Measurements from ENCODE around the gene GRAP2.
"Not testable (repeated sequence)": the region's sequence is repeated elsewhere in the genome, so short reads cannot be mapped to it uniquely, and the experiment has no call there.

GRAP2 gene

DNA sequence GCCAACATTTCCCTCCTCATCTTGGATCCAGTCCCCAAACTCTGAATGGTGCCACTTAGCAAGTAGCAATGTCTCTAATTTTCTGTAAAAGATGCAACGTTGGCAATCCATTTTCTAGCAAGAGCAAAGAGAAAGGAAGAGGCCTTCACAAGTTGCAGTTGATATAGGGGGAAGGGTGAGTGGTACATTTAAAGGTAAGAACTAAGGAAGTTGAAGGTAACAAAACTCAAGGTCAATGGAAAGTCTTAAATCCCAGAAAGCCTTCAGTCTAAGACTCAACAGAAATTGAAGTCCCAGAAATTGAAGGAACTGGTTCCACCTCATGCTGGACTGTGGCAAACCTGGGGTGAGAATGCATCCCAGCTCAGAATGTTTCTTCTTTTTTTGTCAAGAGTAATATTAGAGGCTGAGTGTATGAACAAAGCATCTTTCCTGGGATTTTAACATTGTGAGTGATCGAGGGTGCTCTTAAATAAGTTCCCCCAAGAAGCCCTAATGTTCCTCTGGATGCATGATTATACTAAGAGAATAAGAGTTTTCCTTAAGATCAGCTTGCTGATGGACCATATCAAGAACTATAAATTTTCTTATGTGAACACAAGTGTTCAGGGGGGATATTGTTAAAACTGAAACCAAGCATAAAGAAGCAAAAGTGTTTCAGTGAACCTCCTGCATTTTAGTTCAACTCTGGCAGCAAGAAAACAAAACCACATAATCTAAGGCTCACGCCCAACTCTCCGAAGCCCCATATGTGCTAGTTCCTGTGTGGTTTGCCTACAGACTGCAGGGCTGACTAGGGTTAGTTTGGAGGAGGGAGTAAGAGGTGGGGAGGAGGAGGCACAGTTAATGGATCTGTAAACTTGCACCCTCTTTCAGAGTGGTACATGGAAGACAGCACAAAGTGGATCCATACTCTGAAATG lies at the start of gene GRAP2:
GRAP2 (plus strand) TSS at position 779 of the 922 bp plus-strand sequence. CDS start 46,023 bp downstream, outside the sequence.
- no peak for DNase-seq (ENCODE audit: low read depth)

DNA sequence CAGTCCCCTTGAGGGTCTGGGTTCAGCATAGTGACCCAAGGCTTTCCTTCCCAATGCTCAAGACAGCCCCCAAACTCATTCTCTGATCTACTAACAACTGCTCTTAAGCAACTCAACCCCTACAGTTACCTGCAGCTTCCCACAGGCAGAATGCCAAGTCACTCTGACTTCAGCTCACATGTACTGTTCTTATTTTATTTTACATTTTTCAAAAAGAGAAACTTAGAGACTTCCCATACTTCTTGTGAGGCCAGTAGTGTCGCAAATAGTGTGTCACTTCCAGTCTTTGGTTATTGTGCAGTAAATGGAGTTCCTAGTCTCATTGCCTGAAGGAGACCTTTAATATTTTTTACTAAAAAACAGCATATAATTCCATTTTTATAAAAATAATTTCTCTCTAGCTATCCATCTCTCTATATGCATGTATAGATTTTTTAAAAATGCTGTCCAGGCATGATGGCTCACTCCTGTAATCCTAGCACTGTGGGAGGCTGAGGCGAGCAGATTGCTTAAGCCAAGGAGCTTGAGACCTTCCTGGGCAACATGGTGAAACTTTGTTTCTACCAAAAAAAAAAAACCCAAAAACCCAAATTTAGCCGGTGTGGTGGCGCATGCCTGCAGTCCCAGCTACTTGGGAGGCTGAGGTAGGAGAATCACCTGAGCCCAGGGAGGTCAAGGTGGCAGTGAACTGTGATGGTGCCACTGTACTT lies 49.1 kb upstream of the GRAP2 start:
- no peak for DNase-seq (ENCODE audit: low read depth)

DNA sequence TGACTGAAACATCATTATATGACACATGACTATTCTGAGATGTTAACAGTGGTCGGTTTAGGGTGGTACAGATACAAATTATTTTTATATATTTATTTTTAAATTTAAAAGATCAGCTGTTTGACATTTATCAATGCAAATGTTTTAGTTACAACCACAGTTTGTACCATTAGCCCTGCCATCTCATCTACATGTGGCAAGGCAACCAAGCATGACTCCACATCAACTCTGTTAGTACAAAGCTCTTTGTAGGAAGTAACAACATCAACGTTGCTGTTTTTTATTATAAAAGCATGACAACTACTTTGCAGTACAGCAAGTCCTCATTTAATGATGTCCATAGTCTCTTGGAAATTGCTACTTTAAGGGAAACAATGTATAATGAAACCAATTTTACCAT lies 48.1 kb upstream of the GRAP2 start:
- DNase-seq (ENCODE audit: low read depth), result no peak

DNA sequence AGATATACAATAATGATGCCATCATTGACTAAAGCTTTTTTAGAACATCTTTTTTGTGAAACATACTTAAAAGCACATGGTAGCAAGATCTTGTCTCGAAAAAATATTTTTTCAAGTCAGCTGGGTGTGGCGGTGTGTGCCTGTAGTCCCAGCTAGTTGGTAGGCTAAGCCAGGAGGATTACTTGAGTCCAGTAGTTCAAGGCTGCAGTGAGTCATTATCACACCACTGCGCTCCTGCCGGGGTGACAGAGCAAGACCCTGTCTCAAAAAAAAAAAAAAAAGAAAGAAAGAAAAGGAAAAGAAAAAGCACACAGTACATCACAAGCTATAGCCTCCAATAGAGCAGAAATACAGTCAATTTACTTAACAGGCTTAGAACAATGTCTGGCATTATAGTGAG lies 44.3 kb upstream of the GRAP2 start:
- no peak for DNase-seq (ENCODE audit: low read depth)

DNA sequence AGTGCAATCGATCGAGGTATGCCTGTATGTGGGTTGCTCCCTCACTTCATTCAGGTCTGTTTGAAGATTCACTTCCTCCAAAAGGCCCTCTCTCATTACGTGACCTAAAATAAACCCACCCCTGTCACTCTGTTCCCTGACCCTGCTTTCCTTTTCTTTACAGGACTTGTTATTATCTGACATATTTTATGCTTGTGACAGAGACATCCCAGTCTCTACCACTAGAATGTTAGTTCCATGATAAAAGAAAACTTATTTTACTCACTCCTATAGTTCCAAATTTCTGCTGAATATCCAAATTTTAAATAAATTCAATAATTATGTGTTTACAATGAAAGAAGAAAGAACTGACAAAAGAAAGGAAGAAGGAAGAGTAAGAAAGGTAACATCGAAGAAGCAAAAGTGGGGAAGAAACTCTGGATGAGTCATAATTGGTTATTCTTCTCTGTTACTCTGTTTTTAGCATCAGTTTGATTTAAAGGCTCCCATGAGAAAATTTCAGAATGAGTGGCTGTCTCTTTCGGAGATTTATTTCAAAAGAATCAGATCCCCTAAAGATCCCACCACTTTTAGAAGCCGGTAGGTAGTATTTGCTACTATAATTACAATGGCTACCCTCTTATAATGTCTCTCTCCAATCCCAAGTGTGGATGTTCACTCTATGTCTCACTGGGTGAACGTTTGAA lies 40.8 kb upstream of the GRAP2 start:
- no peak for DNase-seq (ENCODE audit: low read depth)

DNA sequence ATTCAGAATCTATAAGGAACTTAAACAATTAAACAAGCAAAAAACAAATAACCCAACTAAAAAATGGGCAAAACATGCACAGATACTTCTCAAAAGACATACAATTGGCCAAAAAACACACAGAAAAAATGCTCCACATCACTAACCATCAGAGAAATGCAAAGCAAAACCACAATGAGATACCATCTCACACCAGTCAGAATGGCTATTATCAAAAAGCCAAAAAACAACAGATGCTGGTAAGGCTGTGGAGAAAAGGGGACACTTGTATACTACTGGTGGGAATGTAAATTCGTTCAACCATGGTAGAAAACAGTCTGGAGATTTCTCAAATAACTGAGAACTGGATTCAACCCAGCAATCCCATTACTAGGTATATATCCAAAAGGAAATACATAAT lies 32.1 kb upstream of the GRAP2 start:
- no peak for DNase-seq (ENCODE audit: low read depth)

DNA sequence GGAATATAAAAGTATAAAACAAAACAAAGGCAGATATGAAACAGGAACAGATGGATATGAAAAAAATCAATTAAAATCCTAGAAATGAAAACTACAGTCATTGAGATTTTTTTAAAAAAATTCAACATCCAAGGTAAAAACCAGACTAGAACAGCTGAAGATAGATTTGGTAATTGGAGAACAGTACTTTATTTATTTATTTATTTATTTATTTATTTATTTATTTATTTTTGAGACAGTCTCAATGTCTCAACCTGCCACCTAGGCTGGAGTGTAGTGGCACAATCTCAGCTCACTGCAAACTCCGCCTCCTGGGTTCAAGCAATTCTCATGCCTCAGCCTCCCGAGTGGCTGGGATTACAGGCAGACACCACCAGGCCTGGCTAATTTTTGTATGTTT lies 31.1 kb upstream of the GRAP2 start:
- not testable (repeated sequence) for DNase-seq (ENCODE audit: low read depth)

DNA sequence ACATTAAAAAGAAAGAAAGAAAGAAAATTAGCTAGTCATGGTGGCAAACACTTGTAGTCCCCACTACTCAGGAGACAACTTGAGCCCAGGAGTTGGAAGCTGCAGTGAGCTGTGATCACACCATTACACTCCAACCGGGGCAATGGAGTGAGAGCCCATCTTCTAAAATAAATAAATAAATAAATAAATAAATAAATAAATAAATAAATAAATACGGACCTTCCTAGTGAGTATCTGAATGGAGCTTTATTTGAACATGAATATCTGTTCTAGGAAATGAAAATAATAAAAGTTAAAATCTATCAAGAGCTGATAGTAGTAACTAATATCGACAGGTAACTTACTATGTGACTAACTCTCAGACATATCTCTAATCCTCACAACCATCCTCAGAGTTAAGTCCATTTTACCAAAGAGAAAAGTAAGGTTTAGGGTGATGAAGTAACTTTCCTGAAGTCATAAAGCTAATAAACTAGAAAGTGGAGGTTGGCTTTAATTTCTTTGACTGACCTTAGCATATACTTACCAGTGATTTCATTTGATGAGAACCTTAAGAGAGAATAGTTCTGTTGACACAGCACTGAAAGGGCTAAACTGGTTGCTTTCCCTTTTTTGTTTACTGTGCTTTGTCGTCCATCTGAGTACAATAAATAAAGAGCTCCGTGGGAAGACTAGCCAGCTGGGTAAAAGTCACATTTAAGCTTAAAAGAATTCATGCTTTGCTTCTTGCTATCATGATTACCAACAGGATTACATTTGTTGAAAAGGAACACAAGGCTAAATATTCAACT lies 29.7 kb upstream of the GRAP2 start:
- DNase-seq (ENCODE audit: low read depth), result no peak

DNA sequence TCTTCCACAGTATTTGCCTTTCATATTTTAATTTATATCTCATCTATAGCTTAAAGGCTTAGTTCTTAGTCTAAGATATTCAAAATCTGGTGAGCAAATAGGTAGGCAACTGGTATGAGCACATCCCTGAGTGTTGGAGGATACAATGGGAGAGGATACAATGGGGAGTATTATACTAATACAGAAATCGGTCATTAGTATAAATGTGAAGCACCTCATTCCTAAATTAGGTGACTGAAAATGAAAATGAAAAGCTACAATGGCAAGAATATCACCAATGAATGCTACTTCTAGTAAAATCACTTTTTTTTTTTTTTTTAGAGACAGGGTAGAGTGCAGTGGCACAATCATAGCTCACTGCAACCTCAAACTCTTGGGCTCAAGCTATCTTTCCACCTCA lies 28.3 kb upstream of the GRAP2 start:
- DNase-seq (ENCODE audit: low read depth), result no peak

DNA sequence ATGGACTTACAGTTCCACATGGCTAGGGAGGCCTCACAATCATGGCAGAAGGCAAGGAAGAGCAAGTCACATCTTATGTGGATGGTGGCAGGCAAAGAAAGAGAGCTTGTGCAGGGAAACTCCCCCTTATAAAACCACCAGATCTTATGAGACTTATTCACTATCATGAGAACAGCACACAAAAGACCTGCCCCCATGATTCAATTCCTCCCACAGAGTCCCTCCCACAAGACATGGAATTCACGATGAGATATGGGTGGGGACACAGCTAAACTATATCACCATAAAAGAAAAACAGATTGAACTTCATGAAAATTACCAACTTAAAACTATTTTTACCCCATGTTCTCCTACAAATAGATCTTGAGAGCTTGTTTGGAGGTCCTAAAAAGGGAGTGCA lies 26.9 kb upstream of the GRAP2 start:
- no peak for DNase-seq (ENCODE audit: low read depth)

DNA sequence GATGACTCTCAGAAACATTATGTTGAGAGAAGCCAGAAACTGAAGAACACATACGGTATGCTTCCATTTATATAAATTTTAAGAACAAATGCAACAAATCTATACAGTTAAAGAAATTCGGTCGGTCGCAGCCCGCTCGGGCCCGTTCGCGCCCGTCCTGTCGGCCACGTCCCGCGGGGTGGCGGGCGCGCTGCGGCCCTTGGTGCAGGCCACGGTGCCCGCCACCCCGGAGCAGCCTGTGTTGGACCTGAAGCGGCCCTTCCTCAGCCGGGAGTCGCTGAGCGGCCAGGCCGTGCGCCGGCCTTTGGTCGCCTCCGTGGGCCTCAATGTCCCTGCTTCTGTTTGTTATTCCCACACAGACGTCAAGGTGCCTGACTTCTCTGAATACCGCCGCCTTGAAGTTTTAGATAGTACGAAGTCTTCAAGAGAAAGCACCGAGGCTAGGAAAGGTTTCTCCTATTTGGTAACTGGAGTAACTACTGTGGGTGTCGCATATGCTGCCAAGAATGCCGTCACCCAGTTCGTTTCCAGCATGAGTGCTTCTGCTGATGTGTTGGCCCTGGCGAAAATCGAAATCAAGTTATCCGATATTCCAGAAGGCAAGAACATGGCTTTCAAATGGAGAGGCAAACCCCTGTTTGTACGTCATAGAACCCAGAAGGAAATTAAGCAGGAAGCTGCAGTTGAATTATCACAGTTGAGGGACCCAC lies 25.6 kb upstream of the GRAP2 start:
- DNase-seq (ENCODE audit: low read depth), result not testable (repeated sequence)

DNA sequence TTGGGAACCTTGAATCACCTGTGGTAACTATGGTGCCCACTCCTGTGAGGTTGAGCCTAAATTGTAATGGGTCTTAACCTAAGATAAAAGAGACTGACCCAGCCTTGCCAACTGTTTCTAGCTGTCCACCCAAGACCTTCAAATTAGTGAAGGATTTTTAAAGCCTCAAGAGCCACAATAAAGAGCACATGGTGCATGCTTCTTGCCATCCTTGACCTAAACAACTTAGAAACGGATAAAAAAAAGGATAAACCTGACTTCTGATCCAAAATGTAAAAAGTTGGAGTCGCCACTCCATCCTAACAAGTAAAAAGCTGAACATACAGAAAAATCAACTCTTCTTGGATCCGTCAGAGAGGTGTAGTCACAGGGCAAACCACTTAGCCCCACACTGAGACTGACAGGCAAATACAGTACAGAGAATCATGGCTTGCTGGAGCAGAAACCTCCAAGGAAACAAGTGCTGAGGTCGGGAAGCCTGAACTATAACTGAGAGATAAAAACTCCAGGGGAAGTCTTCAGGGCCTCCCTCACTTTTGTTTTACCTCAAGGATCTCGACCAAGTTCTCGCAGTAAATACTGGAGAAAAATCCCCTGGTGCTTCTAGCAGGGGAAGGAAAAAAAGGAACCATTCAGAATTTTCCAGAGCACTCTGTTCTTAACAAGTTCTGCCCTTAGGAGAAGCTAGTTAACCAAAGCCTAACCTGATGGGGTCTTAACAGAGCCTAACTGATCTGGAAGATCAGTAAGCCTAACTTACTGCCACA lies 23.6 kb upstream of the GRAP2 start:
- DNase-seq (ENCODE audit: low read depth), result no peak

DNA sequence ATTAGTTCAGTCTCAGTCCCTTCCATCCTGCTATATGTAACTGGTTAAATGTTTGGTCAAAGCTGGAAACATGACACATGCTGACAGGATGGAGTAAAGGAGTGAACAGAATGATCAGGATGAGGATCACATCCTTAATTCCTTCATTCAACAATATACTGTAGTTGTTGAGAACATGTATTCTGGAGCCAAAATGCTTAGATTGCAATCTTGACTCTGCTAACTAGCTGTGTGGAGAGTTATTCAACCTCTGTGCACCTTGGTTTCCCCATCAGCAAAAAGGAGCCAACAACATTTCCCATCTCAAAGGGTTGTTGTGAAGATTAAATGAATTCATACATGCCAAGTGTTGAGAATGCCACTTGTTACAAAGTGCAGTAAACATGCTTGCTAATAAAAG lies 20.2 kb upstream of the GRAP2 start:
- no peak for DNase-seq (ENCODE audit: low read depth)

DNA sequence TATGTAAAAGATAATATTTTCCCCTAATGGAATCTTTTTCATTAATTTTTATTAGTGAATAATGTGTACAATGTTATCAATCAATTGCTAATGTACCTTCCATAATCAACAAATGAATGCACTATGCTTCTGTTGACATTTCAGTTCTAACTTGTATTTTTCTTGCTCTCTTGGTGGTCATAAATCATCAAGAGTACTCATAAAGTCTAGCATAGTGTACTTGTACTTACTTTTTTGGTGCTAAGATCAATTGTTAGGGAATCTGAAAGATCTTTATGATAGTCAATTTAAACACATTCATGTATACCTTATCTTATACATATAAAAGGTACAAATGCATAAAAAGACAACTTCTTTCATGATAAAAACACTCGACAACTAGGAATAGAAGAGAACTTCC lies 17.8 kb upstream of the GRAP2 start:
- no peak for DNase-seq (ENCODE audit: low read depth)

DNA sequence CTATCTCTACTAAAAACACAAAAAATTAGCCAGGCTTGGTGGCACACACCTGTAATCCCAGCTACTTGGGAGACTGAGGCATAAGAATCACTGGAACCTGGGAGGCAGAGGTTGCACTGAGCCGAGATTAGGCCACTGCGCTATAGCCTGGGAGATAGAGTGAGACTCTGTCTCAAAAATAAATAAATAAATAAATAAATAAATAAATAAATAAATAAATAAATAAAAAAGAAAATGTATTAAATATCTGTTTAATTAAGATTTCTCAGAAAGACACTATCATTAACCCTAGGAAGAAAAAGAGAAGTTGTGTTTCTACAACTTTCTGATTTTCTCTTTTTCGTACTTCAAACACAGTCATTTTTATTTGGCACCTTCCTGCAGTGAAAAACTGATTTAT lies 11.0 kb upstream of the GRAP2 start:
- not testable (repeated sequence) for DNase-seq (ENCODE audit: low read depth)

DNA sequence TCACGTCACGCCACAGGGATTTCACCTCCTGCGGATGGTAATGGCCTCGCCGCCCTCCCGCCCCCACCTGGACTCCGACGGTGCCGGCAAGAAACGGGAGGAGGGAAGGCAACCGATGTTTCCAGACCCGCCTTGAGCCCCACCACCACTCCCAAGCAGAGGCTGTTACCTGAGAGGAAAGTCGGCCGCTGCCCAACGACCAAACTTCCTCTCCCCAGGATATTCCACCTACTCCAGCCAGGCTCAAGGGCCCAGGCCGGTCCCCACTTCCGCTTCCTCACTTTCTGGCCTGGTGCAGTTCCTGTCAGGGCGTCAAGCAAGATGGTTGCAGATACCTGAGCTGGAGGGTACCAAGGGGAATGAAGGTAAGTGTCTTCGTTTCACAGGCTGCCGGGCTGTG lies 7.4 kb upstream of the GRAP2 start, which contains the start of gene ENTHD1:
ENTHD1 (minus strand) TSS at position 235 of the 400 bp plus-strand sequence. CDS start 6,012 bp downstream, outside the sequence.
- no peak for DNase-seq (ENCODE audit: low read depth)

DNA sequence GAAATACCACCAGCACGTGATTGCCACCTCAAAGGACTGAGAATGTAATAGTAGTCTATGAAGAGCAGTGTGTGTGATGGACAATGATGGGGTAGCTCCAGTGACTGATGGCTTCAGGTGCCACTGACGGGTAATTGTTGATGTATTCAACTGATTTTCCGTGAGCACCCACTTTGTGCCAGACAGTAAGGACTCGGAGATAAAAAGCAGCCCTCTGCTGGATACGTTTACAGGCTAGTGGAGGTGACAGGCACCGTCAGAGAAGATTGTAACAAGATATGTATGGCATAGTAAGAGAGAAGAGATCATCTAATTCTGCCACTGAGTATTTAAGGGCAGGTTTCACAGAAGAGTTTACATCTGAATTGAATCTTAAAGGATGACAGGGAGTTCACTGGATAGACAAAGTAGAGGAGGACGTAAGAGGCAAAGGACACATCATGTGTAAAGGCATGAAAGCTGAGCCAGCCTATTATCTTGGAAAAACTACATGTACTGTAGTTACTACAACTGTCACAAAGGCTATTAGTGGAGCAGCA lies 6.3 kb upstream of the GRAP2 start:
- no peak for DNase-seq (ENCODE audit: low read depth)

DNA sequence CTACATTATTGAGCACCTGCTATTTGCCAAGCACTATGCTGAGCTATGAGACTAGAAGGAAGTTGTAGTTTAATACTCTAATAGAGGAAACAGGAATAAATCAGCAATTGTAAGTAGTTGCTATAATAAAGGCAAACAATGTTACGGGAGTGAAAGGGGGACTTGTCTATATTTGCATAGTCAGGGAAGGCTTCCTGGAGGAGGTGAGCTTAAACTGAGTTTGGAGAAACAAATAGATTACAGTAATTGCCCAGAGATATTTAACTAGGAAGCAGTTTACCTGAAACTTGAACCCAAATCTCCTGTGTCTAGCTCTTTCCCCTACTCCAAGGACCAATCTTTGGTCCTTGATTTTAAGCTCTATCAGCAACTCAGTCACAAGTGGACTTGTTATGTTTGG lies 5.2 kb upstream of the GRAP2 start:
- no peak for DNase-seq (ENCODE audit: low read depth)

DNA sequence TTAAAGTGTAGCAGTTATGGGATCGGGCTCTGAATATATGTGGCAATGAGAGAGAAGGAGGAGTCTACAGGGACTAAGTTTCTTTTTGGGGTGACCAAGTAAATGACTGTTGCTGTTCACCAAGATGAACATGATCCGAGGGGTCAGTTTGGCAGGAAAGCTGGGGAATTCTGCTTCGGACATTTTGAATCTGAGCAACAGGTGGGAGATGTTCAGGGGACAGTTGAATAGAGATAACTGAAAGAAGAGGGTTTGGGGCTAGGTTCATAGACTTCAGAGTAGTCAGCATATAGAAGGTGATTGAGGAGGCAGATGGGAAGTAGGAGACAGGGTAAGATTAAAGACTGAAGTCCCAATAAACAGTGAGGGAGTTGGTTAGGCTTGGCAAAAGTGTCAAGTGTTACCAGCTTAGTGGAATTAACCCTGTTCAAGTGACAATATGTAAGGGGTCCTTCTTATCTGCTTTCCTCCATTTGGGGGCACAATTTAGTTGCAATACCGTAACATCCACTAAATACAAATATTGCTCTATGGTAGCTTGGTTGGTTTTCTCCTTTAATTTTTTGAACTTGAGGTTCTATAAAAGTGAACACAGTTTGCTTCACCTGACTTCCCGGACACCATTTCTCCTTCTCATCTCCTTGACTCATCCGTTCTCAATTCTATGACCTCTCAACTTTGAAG lies 4.4 kb upstream of the GRAP2 start:
- DNase-seq (ENCODE audit: low read depth), result no peak

DNA sequence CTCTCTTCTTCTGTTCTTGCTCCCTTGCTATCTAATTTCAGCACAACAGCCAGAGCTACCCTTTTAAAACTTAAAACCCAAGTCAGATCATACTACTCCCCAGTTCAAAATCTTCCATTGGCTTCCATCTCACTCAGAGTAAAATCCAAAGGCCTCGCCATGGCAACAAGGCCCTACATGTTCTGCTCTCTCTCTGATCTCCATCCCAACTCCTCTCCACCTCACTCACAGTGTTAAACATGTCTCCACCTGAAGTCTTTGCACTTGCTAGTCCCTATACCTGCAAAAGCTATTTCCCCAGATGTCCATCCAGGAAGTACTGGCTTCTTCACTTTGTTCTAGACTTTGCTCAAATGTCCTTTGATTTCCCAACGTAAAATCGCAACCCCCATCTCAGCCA lies 3.0 kb upstream of the GRAP2 start:
- DNase-seq (ENCODE audit: low read depth), result no peak
